T-helper 9 cell (primary cell): ENCODE results near the gene ACSL5.

ENCODE experiments used
- DNase-seq: peaks from one replicate; pipeline ENCODE4 v3.0.0-alpha.2; 2020

The ACSL5 gene

GRCh38 chr10:112467541-112468075 is 93.7 kb downstream of the ACSL5 start:
- DNase-seq: no peak

GRCh38 chr10:112471878-112472487 is 98.1 kb downstream of the ACSL5 start:
- DNase-seq: no peak

- no peak for DNase-seq
Measured at GRCh38 chr10:112475575-112476218, 101.8 kb downstream of the ACSL5 start.
